Transverse colon (tissue), 4 donors: ENCODE data around the gene MYH14. TPM values are rescaled to one million over a fixed set of nuclear protein-coding genes. Genes with fewer than 3 reads are reported as not detected.

Source experiments
- DNase-seq: peaks from one replicate; pipeline ENCODE4 v3.0.0-alpha.2; 2019
- H3K27ac ChIP-seq, 4 donors: fragments of 200-600 bp; sonication (generic); 2 replicates each; pipeline ENCODE4 v1.5.1; 2016 to 2018; ENCODE audit warnings: inconsistent platforms in 4 of 4
- H3K27me3 ChIP-seq: fragments of 200-600 bp; sonication (generic); 2 replicates; pipeline ENCODE4 v1.5.1; 2017; ENCODE audit warnings: inconsistent platforms
- H3K36me3 ChIP-seq, 4 donors: fragments of 200-600 bp; sonication (generic); 2 replicates each; pipeline ENCODE4 v1.5.1; 2017 to 2019; ENCODE audit warnings: inconsistent platforms in 4 of 4
- H3K4me1 ChIP-seq, 4 donors: fragments of 200-600 bp; sonication (generic); 2 replicates each; pipeline ENCODE4 v1.5.1; 2017 to 2020; ENCODE audit warnings: inconsistent platforms in 4 of 4
- H3K4me3 ChIP-seq, 4 donors: fragments of 200-600 bp; sonication (generic); 1 replicate in 1 of 4; 2 replicates in 3 of 4; pipeline versions ENCODE4 v1.5.1 to v1.6.1; 2017 to 2019; ENCODE audit warnings: inconsistent platforms in 4 of 4
- H3K9me3 ChIP-seq, 2 donors: fragments of 200-600 bp; sonication (generic); 2 replicates each; pipeline ENCODE4 v1.5.1; 2017 to 2019; ENCODE audit warnings: inconsistent platforms in 2 of 2
- CTCF ChIP-seq, 5 experiments: fragments of 200-600 bp in 3 of 5; fragments of 450-650 bp in 2 of 5; sonication (generic) in 3 of 5; IDR thresholded peaks; 1 replicate in 2 of 5; 2 replicates in 3 of 5; pipeline ENCODE4 v1.5.1; 2016 to 2017; ENCODE audit warnings: antibody characterized with exemption in 5 of 5, inconsistent platforms in 3 of 5, mild to moderate bottlenecking in 2 of 5, moderate library complexity in 1 of 5
- EP300 ChIP-seq: sonication (generic); formaldehyde crosslinking; IDR thresholded peaks from one replicate; pipeline ENCODE4 v1.6.1; 2017; ENCODE audit warnings: antibody characterized with exemption, low read depth
- POLR2A ChIP-seq: fragments of 450-650 bp; IDR thresholded peaks from one replicate; pipeline ENCODE4 v1.6.1; 2016; ENCODE audit warnings: antibody characterized with exemption, mild to moderate bottlenecking, moderate library complexity
- POLR2AphosphoS5 ChIP-seq, 3 donors: sonication (generic); formaldehyde crosslinking; IDR thresholded peaks; one replicate each; pipeline ENCODE4 v1.6.1; 2016; ENCODE audit warnings: antibody characterized with exemption in 3 of 3
- WGBS, 2 donors: methylation state at CpG; one replicate each; pipeline ENCODE4 v1.1.5; 2018; ENCODE audit warnings: low coverage in 1 of 2; 5-methylcytosine and 5-hydroxymethylcytosine counted together
- in situ Hi-C, 4 donors: fragments of 200-750 bp; cut with MboI; loops; one replicate each; pipeline versions ENCODE4 v1.15.0 to v1.15.1; 2017; ENCODE audit warnings: low sequenced_read_pairs in 3 of 4, low pct_ligation_motif_present in 1 of 4, low pct_unique_long_range_greater_than_20kb in 1 of 4
- intact Hi-C: fragments of 100-400 bp; cut with DNase I; formaldehyde crosslinking; loops from one replicate; pipeline ENCODE4 v1.15.1; 2023; ENCODE audit warnings: low total_unique reads
- total RNA-seq, 4 donors: library from RNA; depleted of rRNA; stranded (reverse); fragments of >200 nt; gene quantifications; one replicate each; pipeline ENCODE4 v1.1.0, GENCODE V29; 2016

MYH14 gene
- total RNA-seq, 4 donors from 2014 or later, result 321 to 814 (median 393) TPM

- Histone ChIP-seq H3K36me3 (no peaks in the 10 kb centered on the region), H3K4me3 (no peak overlapping the region), H3K4me1 (no peaks in the 10 kb centered on the region), H3K27ac (no peak overlapping the region), H3K27me3 (peaks cover 26% of the 10 kb centered on the region), H3K9me3 (no peaks in the 10 kb centered on the region)
- in situ Hi-C loops, result loop anchor here in 1 of 4 donors (25.0 kb wide), 1 partner anchor 103 kb away; no protein-coding TSS in a partner anchor
- TF ChIP-seq CTCF (IDR thresholded peaks at IDR 0.05) (no peak), EP300 (no peak), POLR2AphosphoS5 (IDR thresholded peaks at IDR 0.05) (no peak), POLR2A (no peak)
- 86 to 100% methylated on average over 2 of the region's 2 CpGs for WGBS, 2 donors
- intact Hi-C loops, result no loop called here
- DNase-seq, result no peak
These were observed 44.3 kb upstream of the MYH14 start for GRCh38 chr19:50159078-50159477.

- WGBS, 2 donors, result 28% methylated on average over 26 of the region's 26 CpGs; no CpG with 5 or more reads in 1 of the 2 donors
- Histone ChIP-seq H3K27ac (no peak within 1 kb of the TSS), H3K9me3 (no peaks in the 10 kb centered on the region), H3K4me3 (no peak within 1 kb of the TSS), H3K36me3 (no peaks in the 10 kb centered on the region), H3K4me1 (peaks cover 0 to 10% (median 8%) of the 10 kb centered on the region in 4 donors), H3K27me3 (peaks cover 25% of the 10 kb centered on the region)
- no peak for DNase-seq
- intact Hi-C loops (no loop called here), in situ Hi-C loops (loop anchor here in 1 of 4 donors (25.0 kb wide), 1 partner anchor 99 kb away; no protein-coding TSS in a partner anchor)
- TF ChIP-seq EP300 (no peak), POLR2A (no peak), POLR2AphosphoS5 (IDR thresholded peaks at IDR 0.05) (no peak), CTCF (IDR thresholded peaks at IDR 0.05) (no peak)
These were observed 40.4 kb upstream of the MYH14 start, which contains the start of gene IZUMO2 for GRCh38 chr19:50162988-50163387. IZUMO2 (minus strand) TSS chr19:50163281; CDS start chr19:50163194, 87 bp downstream.

GRCh38 chr19:50167314-50167721 is 36.1 kb upstream of the MYH14 start:
- H3K27ac ChIP-seq, result peak overlapping the region in 3 of 4 donors; percentile 15 to 49 (median 38)
- in situ Hi-C loops, result loop anchor here in 1 of 4 donors (25.0 kb wide), 1 partner anchor 95 kb away; no protein-coding TSS in a partner anchor
- peaks cover 0 to 29% (median 11%) of the 10 kb centered on the region in 4 donors for H3K4me1 ChIP-seq
- TF ChIP-seq POLR2A, result no peak
- peak in 1 of 3 donors; percentile 5 for TF ChIP-seq POLR2AphosphoS5 (IDR thresholded peaks at IDR 0.05)
- intact Hi-C loops, result no loop called here
- H3K9me3 ChIP-seq, result no peaks in the 10 kb centered on the region
- DNase-seq, result peak; percentile 67
- H3K4me3 ChIP-seq, result no peak overlapping the region
- H3K36me3 ChIP-seq, result no peaks in the 10 kb centered on the region
- peaks cover 16% of the 10 kb centered on the region for H3K27me3 ChIP-seq
- 38% methylated on average over 12 of the region's 12 CpGs; no CpG with 5 or more reads in 1 of the 2 donors for WGBS, 2 donors

GRCh38 chr19:50171752-50172151 is 31.7 kb upstream of the MYH14 start:
- WGBS, 2 donors, result 91 to 100% methylated on average over 2 to 5 of the region's 5 CpGs
- TF ChIP-seq POLR2AphosphoS5 (IDR thresholded peaks at IDR 0.05), result no peak
- TF ChIP-seq CTCF (IDR thresholded peaks at IDR 0.05), result no peak
- no peak for TF ChIP-seq POLR2A
- no peak for TF ChIP-seq EP300
- Histone ChIP-seq H3K27me3 (no peaks in the 10 kb centered on the region), H3K4me1 (peaks cover 1 to 40% (median 16%) of the 10 kb centered on the region in 4 donors), H3K4me3 (no peak overlapping the region), H3K36me3 (no peaks in the 10 kb centered on the region), H3K27ac (no peak overlapping the region), H3K9me3 (no peaks in the 10 kb centered on the region)
- in situ Hi-C loops (loop anchor here in 1 of 4 donors (25.0 kb wide), 1 partner anchor 91 kb away; no protein-coding TSS in a partner anchor), intact Hi-C loops (no loop called here)
- DNase-seq, result no peak

GRCh38 chr19:50172726-50173125 is 30.7 kb upstream of the MYH14 start:
- no peaks in the 10 kb centered on the region for H3K36me3 ChIP-seq
- no peaks in the 10 kb centered on the region for H3K27me3 ChIP-seq
- in situ Hi-C loops, result loop anchor here in 1 of 4 donors (25.0 kb wide), 1 partner anchor 90 kb away; no protein-coding TSS in a partner anchor
- H3K4me1 ChIP-seq, result peaks cover 3 to 39% (median 10%) of the 10 kb centered on the region in 4 donors
- no peaks in the 10 kb centered on the region for H3K9me3 ChIP-seq
- no peak overlapping the region for H3K4me3 ChIP-seq
- DNase-seq, result no peak
- TF ChIP-seq POLR2A (no peak), CTCF (IDR thresholded peaks at IDR 0.05) (no peak), EP300 (no peak), POLR2AphosphoS5 (IDR thresholded peaks at IDR 0.05) (no peak)
- intact Hi-C loops, result no loop called here
- H3K27ac ChIP-seq, result peak overlapping the region; percentile 69 to 83 (median 76)
